HG02571 (cell line): ENCODE data around the gene RELT.
"Not testable (repeated sequence)": the region's sequence is repeated elsewhere in the genome, so short reads cannot be mapped to it uniquely, and the experiment has no call there.

Experiments
- ATAC-seq: cut with Tn5 transposase; IDR thresholded peaks from one replicate; pipeline ENCODE4 v1.9.1; 2021; ENCODE audit warnings: mild to moderate bottlenecking, moderate library complexity; ENCODE audit not compliant: unreplicated experiment

The RELT gene

DNA sequence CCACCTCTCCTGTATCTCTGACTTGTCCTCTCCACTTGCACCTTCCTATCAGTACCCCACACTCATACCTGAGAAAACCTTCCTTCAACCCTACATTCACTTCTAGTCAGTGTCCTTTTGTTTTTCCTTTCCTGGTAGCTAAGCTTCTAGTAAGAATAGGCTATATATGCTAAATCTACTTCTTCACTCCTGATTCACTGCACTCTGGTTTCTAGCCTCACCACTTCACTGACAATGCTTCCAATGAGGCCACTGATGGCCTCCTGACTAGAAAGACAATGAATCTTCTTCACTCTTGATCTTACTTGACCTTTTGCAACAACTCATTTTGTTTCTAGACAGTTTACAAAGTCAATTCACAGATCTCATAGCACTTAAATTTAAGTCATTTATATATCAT is 52.0 kb downstream of the RELT start:
- no peak for ATAC-seq

DNA sequence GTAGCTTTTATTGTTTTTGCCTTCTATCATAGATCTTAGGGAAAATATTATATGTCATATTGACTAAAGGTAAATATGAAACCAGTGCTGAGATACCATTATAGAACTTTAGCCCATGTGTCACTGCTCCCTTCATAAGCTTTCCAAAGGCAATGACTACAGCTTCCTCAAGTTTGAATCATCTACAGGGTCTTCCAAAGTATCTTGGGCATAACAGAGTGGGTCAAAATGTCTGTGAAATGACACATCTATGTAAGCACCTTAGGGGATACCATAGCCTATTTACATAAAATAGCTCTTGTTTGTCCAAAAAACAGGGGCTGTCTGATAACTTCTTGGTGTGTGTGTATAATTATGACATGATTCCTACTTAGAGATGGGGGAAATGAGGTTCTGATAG is 52.5 kb downstream of the RELT start:
- no peak for ATAC-seq

DNA sequence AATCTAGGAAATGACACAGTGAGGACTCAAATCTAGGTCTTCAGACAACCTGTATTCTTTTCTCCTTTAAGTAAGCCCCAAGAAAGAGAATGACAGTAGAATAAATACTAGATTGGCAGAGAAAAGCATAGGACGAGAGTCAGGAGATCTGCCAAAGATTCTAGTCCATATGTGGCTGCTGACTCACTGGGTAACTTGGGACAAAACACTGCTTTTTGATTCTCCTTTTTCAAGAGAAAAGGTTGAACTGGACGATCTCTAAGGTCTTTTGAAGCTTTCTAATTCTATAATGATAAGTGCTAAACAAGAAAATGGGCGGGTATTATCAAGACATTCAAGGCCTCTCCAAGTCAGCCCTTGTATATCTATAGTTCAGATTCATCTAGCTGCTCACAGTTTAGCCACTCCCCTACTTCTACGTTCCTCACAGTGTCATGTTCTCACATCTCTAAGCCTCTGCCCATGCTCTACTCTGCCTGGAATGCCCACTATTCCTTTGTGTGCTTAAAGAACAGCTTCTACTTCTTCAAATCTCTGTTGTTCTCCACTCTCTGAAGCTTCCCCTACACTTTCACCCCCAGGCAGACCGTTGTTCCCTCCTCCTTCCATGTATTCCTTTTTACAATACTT is 53.0 kb downstream of the RELT start:
- ATAC-seq = no peak

DNA sequence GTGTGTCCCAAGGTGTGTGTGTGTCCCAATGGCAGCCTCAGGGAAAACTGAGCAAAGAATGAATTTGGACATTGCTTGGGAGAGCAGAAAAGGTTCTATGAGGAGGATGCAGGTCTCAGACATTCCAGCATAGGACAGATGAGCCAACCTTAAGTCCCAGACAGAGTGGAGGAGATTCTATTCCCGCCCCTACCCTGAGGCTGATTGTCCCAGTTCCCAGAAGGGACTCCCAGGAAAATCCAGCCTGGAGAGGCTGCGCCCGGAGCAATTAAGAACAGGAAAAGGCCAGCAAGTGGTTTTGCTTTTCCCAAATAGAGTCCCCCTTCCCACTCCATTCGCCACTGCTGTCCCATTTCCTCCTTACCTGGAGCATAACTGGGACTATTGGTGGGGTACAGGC is 54.1 kb downstream of the RELT start:
- no peak for ATAC-seq

DNA sequence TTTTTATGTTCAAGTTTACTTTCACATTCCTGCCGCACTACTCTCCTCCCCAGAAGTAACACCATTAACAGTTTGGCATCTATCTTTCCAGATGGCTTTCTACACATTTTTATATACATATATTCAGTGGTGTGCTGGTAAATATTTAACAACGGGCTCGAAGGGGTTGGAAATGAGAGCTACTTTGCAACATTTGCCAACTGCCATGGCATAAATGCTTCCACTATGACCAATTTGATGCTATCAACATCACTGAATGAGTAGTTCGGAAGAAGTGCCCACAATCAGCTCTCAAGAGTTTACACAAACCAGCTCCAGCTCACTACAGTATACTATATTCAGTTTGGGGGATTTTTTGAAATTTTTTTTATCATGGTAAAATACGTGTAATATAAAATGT is 55.2 kb downstream of the RELT start:
- ATAC-seq = no peak

DNA sequence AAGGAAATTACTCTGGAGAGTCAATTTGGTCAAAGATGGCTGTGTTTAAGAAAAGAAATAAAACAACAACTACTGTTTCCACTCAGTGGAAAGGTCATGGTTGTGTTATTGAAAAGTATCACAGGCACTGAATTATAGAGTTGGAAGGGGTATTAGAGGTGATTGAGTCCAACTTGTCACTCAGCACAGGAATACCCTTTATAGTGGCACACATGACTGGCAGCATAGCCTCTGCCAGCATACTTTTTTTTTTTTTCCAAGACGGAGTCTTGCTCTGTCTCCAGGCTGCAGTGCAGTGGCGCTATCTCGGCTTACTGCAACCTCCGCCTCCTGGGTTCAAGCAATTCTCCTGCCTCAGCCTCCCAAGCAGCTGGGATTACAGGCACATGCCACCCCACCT is 60.7 kb downstream of the RELT start:
- ATAC-seq = not testable (repeated sequence)

DNA sequence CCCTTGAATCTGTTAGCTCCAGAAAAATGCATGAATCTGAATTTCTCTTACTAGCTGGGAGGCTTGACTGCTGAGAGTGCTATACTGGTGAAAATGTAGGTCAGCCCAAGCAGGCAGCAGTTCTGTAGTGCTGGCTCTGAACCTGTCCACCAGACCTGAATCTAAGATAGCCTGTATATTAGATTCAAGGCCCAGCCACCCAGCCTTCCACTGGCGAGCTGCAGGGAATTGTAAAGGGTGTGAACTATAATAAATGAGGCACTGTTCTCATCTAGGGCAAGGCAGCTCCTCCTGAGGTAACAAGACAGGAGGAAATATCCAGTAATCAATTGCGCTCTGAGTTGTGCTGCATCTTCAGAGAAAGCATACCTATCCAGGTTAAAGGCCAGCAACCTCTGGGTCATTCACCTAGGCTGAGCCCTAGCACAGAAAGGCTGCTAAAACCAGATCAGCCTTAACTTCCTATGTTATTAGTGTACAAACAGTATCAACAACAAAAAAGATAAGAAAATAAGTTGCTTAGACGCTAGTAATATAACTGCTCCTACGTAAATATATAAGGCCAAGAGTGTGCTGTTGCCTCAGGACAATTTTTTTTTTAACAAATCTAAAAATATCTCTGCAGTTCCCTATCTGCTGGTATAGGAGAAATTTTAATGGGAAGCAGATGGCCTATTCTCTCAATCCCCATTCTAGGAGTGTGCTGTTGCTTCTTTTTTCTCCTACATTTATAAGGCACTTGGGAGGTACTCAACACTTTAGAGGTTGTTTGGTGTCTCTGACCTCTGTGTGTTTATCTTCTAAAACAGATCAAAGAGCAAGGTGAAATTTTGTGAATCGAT is 63.0 kb downstream of the RELT start:
- ATAC-seq = no peak

DNA sequence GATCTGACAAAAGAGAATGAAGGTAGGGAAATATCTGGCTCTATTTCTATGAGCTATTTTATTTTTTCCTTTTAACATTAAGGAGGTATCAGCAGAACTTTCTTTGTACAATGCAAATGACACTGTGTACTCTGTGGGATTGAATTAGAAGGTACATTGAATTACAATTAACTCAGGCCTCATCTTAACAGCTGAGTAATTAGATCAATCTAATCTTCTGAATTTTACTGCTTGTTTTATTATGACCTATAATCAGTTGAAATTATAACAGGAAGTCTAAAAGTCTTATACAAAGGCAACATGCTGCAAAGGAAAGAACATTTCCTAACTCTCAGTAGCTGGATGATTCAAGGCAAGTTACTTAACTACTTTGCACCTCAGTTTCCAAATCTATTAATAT is 69.8 kb downstream of the RELT start:
- no peak for ATAC-seq

DNA sequence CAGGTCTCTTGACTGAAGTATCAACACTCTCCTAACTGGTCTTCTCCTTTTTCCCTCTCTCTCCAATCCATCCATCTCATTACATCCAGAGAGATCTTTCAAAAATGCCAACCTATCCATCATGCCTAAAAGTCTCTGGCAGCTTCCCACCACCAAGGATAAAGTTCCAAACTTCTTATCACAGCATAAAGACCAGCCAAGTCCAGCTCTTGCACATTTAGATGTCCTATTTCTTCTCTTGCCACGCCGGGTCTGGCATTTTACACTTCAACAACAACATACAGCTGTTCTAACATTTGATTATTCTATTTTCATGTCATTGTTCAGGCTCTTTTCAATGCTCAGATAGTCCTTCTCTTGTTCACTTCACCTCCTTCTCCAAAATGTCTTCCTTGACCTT is 70.6 kb downstream of the RELT start:
- no peak for ATAC-seq
